Cardiac fibroblast (primary cell): ENCODE results near the gene UBE2G2.
"Not testable (repeated sequence)": the region's sequence is repeated elsewhere in the genome, so short reads cannot be mapped to it uniquely, and the experiment has no call there.

ENCODE experiments used
- DNase-seq, 2 donors: peaks; one replicate each; pipeline versions ENCODE4 v3.0.0 to v3.0.0-alpha.2; 2010; ENCODE audit warnings: low read depth in 2 of 2
- H3K4me3 ChIP-seq, 2 donors: replicated peaks in 1 of 2; 1 replicate in 1 of 2; 2 replicates in 1 of 2; pipeline ENCODE4 v1.5.1; 2011; ENCODE audit warnings: low read depth in 2 of 2, low read length in 2 of 2, mild to moderate bottlenecking in 2 of 2, moderate library complexity in 1 of 2
- TF ChIP-seq, protein P1 (sequence below): IDR thresholded peaks from one replicate; pipeline ENCODE4 v1.5.1; 2011; ENCODE audit warnings: low read depth, mild to moderate bottlenecking, low read length, inconsistent platforms

Gene UBE2G2

DNA sequence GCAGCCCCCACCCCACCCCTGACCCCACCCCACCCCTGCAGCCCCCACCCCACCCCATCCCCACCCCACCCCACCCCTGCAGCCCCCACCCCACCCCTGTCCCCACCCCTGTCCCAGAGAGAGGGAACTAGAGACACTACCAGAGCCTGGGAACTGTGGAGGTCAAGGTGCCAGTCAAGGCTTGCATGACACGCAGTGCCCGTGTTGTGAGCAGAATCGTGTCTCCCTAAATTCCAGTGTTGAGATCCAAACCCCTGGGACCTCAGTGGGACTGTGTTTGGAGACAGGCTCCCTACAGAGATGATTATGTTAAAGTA, 34.7 kb upstream of the UBE2G2 start:
- TF ChIP-seq, protein P1, sequence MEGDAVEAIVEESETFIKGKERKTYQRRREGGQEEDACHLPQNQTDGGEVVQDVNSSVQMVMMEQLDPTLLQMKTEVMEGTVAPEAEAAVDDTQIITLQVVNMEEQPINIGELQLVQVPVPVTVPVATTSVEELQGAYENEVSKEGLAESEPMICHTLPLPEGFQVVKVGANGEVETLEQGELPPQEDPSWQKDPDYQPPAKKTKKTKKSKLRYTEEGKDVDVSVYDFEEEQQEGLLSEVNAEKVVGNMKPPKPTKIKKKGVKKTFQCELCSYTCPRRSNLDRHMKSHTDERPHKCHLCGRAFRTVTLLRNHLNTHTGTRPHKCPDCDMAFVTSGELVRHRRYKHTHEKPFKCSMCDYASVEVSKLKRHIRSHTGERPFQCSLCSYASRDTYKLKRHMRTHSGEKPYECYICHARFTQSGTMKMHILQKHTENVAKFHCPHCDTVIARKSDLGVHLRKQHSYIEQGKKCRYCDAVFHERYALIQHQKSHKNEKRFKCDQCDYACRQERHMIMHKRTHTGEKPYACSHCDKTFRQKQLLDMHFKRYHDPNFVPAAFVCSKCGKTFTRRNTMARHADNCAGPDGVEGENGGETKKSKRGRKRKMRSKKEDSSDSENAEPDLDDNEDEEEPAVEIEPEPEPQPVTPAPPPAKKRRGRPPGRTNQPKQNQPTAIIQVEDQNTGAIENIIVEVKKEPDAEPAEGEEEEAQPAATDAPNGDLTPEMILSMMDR, result no peak
- no peak for DNase-seq
- H3K4me3 ChIP-seq, result no peak overlapping the region

DNA sequence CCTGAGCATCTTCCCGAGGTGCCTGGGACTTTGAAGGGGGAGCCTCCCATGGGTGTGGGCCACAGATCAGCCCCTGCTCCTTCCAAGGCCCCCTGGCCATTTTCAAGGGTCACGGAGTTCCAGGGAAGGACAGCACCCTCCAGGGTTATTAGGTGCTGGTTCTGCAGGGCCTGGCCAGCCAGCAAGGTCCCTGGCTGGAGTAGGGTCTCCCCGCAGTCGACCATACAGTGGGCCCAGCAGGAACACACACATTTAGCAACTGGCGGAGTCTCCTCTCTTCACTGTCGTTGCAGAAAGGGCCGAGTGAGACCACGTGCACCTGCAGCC, 34.0 kb upstream of the UBE2G2 start:
- H3K4me3 ChIP-seq, result no peak overlapping the region
- TF ChIP-seq, protein P1, result no peak
- no peak for DNase-seq

DNA sequence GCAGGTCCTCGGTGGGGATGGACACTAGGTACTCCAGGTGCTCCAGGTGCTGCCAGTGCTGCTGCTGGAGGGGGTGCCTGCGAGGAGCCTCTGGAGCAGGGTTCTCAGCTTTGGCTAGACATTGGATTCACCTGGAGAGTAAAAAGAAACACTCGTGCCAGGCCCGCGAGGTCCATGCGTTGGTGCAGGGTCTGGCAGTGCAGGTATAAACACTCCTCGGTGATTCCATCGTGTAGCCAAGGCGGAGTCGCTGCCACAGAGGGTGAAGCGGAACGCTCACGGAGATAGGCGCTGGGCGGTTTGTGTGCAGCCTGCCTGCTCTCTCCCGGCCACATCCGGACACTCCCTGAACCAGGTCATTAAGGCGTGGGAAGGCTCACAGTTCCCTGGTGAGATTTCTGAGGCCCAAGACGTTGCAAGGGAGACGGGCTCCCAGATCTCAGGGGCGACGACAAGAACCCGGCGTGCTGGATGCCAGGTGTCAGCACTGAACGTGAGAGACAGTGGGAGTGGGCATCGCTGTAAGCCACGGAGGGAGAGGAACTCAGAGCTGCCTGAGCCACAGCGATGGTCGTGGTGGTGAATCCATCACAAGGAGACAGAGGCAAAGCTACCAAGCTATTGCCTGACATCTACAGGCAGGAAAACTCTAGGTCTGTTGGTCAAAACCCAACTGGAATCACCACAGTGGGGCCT, 33.5 kb upstream of the UBE2G2 start:
- DNase-seq, result no peak
- TF ChIP-seq, protein P1, result no peak
- H3K4me3 ChIP-seq, result no peak overlapping the region

DNA sequence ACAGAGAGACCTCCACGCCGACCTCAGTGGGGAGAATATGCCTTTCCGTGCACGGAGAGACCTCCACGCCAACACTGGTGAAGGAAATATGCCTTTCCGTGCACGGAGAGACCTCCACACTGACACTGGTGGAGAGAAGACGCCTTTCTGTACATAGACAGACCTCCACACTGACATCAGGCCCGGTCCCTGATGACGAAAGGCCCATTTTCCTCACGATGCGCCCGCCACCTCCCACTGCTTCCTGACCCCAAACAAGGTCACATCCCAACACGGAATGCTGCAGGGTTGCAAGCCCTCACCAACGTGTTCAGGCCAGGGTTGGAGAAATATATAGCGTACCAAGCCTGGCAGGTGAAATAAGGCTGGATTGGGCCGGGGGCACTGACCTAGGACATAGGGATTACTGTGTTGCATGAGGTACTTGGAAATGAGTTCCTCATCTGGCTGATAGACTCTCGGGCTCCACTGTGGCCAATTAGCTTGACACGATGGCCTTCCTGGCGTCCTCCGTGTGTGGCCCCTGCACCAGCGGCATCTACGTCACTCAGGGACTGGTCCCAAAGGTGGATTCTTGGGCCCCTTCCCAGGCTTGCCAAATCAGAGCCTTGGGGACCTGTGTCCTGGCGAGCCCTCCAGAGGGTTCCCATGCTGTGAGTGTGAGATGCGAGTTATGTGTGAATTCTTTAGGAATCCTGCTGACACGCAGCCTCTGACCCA, 32.8 kb upstream of the UBE2G2 start:
- no peak overlapping the region for H3K4me3 ChIP-seq
- TF ChIP-seq, protein P1, result no peak
- DNase-seq, result no peak

DNA sequence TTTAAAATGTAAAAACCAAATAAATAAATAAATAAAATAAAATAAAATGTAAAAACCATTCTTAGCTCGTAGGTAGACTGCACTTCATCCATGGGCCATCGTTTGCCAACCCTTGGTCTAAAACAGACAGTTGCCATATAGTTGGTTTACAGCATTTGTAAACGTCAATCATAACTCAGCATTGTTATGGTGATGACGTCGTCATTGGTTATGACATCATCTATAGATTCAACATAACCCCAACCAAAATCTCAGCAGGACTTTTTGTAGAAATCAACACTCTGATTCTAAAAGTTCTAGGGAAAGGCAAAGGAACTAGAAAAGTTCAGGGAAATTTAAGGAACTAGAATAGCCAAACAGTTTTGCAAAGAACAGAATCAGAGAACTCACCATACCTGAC, 32.0 kb upstream of the UBE2G2 start:
- TF ChIP-seq, protein P1, result no peak
- DNase-seq, result no peak
- no peak overlapping the region for H3K4me3 ChIP-seq

DNA sequence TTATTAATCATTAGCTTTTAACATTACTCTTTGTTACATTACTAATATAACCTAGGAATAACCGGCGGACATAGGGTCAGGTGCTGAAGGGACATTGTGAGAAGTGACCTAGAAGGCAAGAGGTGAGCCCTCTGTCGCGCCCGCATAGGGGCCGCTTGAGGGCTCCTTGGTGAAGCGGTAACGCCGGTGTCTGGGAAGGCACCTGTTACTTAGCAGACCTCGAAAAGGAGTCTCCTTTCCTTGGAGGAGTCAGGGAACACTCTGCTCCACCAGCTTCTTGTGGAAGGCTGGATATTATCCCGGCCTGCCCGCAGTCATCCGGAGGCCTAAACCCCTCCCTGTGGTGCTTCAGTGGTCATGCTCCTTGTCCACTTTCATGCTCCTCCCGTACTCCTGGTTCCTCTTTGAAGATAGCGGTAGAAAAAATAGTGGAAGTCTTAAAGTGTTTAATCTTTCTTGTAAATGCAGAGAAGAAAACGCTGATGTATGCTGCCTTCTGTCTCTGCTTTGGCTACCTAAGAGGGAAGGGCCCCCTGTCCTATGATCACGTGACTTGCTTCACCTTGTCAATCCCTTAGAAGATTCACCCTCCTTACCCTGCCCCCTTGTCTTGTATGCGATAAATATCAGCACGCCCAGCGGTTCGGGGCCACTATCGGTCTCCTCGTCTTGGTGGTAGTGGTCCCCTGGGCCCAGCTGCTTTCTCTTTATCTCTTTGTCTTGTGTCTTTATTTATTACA, 31.1 kb upstream of the UBE2G2 start:
- H3K4me3 ChIP-seq, DNase-seq: not testable (repeated sequence)

DNA sequence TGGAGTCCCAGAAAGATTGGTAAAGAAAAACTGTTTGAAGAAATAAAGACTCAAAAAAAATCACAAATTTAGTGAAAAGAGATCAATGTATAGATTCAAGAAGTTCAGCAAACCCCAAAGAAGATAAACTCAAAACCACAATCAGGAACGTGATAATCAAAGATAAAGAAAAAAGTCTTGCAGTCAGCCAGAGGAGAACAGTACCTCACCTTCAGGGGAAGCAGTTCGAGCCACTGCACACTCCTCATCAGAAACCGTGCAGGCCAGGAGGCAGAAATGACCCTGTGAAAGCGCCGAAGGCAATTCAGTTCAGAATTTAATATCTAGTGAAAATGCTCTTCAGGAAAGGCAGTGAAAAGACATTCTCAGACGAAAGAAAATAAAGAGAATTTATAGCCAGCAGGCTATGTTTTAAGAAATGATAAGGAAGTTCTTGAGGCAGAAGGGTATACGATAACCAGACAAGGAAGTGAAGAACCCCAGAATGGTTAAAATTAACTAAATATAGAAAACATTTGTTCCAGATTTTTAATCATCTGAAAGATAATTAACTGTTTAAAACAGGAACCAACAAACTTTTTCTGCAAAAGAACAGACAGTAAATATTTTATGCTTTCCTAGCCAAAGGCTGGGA, 29.7 kb upstream of the UBE2G2 start:
- H3K4me3 ChIP-seq, result no peak overlapping the region
- DNase-seq, result no peak
- TF ChIP-seq, protein P1, result no peak
